ENCODE results near the gene NAV2.

The NAV2 gene

DNA sequence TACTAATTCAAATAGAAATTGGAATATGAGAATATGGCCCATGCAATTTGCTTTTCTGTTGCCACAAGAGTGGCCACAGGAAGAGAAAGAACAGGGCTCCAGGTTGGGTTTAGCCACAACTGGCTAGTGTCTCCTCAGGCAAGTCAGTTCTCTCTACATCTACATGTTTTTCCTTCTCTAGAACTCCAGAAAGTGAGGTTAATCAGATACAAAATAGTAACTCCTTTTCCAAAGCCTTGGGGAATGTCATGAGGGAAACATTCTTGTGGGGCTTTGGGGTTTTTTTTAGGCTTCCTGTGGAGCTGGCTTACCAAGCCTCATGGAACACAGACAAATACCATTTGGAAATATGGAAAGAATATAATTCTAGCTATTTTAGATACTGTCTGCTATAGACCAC lies 161.6 kb downstream of the NAV2 start:
- DNase-seq (ENCODE audit: low read depth), result no peak
- no peak overlapping the region for H3K4me3 ChIP-seq (ENCODE audit: low read length)
- TF ChIP-seq, protein P1, sequence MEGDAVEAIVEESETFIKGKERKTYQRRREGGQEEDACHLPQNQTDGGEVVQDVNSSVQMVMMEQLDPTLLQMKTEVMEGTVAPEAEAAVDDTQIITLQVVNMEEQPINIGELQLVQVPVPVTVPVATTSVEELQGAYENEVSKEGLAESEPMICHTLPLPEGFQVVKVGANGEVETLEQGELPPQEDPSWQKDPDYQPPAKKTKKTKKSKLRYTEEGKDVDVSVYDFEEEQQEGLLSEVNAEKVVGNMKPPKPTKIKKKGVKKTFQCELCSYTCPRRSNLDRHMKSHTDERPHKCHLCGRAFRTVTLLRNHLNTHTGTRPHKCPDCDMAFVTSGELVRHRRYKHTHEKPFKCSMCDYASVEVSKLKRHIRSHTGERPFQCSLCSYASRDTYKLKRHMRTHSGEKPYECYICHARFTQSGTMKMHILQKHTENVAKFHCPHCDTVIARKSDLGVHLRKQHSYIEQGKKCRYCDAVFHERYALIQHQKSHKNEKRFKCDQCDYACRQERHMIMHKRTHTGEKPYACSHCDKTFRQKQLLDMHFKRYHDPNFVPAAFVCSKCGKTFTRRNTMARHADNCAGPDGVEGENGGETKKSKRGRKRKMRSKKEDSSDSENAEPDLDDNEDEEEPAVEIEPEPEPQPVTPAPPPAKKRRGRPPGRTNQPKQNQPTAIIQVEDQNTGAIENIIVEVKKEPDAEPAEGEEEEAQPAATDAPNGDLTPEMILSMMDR (conservative IDR thresholded peaks at IDR 0.05; ENCODE audit: low read length), result no peak

DNA sequence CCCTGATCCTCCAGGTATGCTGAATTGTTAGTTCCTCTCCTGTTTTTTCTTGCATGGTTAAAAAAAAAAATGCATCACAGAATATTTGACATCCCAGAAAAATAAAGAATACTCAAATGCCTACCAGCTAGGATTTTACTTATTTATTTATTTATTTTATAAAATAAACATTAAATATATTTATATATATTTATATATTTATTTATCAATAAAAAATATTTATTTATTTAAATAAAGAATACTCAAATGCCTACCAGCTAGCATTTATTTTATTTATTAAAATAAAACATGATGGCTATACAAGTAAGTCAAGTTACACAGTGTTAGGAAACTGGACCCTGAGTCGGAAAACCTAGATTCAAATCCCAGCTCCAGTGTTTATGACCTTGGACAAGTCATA lies 164.1 kb downstream of the NAV2 start:
- H3K4me3 ChIP-seq (ENCODE audit: low read length), result no peak overlapping the region
- TF ChIP-seq, protein P1 (conservative IDR thresholded peaks at IDR 0.05; ENCODE audit: low read length), result no peak
- DNase-seq (ENCODE audit: low read depth), result no peak

DNA sequence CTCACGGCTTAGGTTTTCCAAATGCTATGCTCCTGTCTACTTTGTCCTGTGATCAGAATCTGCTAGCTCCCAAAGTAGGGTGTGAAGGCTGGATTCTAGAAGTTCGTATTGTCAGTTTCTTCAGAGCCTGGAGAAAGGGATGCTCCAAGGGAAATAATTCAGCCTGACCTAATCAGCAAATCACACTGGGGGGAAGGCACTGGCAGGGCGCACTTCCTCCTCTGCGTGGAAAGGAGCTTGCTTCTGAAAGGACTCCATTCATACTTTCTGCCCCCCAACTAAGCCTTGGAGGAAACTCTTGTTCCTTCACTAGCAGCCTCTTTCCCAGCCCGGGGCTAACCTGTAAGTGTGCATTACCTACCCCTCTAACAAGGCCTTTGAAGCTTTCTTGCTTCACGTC lies 165.9 kb downstream of the NAV2 start:
- TF ChIP-seq, protein P1 (conservative IDR thresholded peaks at IDR 0.05; ENCODE audit: low read length), result no peak
- H3K4me3 ChIP-seq (ENCODE audit: low read length), result no peak overlapping the region
- no peak for DNase-seq (ENCODE audit: low read depth)

DNA sequence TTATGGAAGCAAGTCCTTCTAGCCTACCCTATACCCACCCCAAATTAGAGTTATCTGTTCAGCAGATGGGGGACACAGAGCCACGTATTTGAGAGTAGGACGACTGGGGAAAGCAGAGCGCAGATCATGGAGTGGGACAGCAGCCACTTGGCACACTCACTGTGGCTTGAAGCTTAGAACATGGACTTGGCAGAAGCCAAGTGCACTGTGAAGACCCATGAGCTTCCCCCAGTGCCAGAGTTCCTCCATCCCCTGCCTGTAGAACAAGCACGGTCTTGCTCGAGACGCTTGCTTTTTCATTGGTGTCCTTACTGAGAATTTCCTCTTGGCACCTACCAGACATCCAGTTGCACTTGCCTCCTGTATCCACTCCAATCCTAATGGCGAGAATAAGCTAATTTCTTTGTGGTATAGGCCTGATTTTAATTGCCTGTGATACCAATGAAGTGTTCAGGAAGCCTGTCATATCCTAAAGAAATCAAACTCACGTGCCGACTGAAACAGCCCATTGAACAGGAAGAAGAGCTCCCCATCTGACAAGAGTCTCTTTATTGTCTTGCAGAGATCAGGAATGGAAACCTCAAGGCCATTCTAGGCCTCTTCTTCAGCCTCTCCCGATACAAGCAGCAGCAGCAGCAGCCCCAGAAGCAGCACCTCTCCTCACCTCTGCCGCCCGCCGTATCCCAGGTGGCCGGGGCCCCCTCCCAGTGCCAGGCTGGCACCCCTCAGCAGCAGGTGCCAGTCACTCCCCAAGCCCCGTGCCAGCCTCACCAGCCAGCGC lies 166.9 kb downstream of the NAV2 start:
- TF ChIP-seq, protein P1 (conservative IDR thresholded peaks at IDR 0.05; ENCODE audit: low read length), result no peak
- H3K4me3 ChIP-seq (ENCODE audit: low read length), result no peak overlapping the region
- no peak for DNase-seq (ENCODE audit: low read depth)

DNA sequence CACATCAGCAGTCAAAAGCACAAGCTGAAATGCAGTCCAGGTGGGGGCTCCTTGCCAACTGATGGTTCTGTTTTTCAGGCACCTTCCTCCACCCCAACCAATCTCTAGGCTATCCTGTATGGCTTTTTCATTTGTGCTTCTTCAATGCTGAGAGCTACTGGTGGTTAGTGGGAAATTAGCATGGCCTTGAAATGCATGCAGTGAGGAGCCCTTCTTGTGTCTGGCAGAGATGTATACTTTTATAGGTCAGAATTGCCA lies 167.4 kb downstream of the NAV2 start:
- TF ChIP-seq, protein P1 (conservative IDR thresholded peaks at IDR 0.05; ENCODE audit: low read length), result no peak
- H3K4me3 ChIP-seq (ENCODE audit: low read length), result no peak overlapping the region
- no peak for DNase-seq (ENCODE audit: low read depth)

DNA sequence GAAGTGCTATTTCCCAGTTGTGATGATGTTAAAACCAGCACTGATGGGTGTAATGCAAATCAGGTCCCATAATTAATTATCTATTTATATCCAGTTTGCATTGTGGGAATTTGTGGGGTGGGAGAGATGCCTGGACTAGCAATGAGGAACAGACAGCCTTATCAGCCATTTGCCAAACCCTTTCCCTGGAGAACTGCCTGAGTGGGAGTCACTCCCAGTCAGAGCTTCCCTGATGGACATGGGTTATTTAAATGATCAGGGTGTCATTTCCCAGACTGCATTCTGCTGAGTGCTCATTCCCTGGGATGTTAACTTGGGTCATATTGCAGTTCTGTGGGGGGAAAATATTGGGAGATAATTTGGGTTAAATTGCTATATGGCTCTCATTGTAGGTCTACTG lies 168.5 kb downstream of the NAV2 start:
- no peak overlapping the region for H3K4me3 ChIP-seq (ENCODE audit: low read length)
- DNase-seq (ENCODE audit: low read depth), result no peak
- TF ChIP-seq, protein P1 (conservative IDR thresholded peaks at IDR 0.05; ENCODE audit: low read length), result no peak

DNA sequence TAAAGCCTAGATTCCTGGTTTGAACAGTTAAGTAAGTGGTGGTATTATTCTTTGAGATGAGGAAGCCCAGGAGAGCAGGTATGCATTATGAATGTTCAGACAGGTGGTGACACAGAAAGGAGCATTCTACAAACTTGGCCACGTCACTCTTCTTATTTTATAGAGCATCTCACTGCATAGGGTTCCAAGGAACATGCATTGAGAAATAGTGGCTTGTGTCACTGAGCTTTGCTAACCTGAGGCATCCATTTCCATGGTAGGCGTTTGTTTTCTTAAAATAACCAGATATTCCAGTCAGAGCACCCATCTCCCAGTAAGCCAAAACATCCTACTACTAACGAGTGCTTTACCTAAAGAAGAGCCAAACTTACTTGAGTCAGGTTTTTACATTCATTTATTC lies 169.7 kb downstream of the NAV2 start:
- TF ChIP-seq, protein P1 (conservative IDR thresholded peaks at IDR 0.05; ENCODE audit: low read length), result no peak
- no peak for DNase-seq (ENCODE audit: low read depth)
- no peak overlapping the region for H3K4me3 ChIP-seq (ENCODE audit: low read length)
